Osteocyte (in vitro differentiated cells): ENCODE data around the gene FBH1. TPM values are rescaled to one million over a fixed set of nuclear protein-coding genes. Genes with fewer than 3 reads are reported as not detected.

ENCODE experiments used
- DNase-seq: peaks from one replicate; pipeline ENCODE4 v3.0.0; 2021; ENCODE audit warnings: mixed read lengths; ENCODE audit not compliant: unreplicated experiment; ENCODE audit errors: extremely low spot score
- H3K27ac Mint-ChIP-seq: one replicate; pipeline ENCODE4 v1.8.0; 2021; ENCODE audit warnings: mild to moderate bottlenecking, mixed read lengths; ENCODE audit not compliant: unreplicated experiment
- H3K27me3 Mint-ChIP-seq: one replicate; pipeline ENCODE4 v1.8.0; 2021; ENCODE audit warnings: mixed read lengths; ENCODE audit not compliant: unreplicated experiment
- H3K36me3 Mint-ChIP-seq: one replicate; pipeline ENCODE4 v1.8.0; 2021; ENCODE audit warnings: mixed read lengths; ENCODE audit not compliant: unreplicated experiment
- H3K4me1 Mint-ChIP-seq: one replicate; pipeline ENCODE4 v1.8.0; 2021; ENCODE audit warnings: mixed read lengths; ENCODE audit not compliant: unreplicated experiment
- H3K4me3 Mint-ChIP-seq: one replicate; pipeline ENCODE4 v1.8.0; 2021; ENCODE audit warnings: mild to moderate bottlenecking, moderate library complexity, mixed read lengths; ENCODE audit not compliant: unreplicated experiment
- H3K9me3 Mint-ChIP-seq: one replicate; pipeline ENCODE4 v1.8.0; 2021; ENCODE audit warnings: mixed read lengths; ENCODE audit not compliant: unreplicated experiment
- total RNA-seq: library from RNA; stranded (reverse); gene quantifications from 2 replicates; pipeline ENCODE4 v1.2.1, GENCODE V29; 2021
- TF ChIP-seq, protein P1 (sequence below): fragments of 200-600 bp; sonication (generic); IDR thresholded peaks from 2 replicates; pipeline ENCODE4 v1.5.0; 2021; ENCODE audit warnings: antibody characterized with exemption, mild to moderate bottlenecking, moderate library complexity

Gene FBH1
- total RNA-seq, 1 donor from 2014 or later = 86.1 TPM

DNA sequence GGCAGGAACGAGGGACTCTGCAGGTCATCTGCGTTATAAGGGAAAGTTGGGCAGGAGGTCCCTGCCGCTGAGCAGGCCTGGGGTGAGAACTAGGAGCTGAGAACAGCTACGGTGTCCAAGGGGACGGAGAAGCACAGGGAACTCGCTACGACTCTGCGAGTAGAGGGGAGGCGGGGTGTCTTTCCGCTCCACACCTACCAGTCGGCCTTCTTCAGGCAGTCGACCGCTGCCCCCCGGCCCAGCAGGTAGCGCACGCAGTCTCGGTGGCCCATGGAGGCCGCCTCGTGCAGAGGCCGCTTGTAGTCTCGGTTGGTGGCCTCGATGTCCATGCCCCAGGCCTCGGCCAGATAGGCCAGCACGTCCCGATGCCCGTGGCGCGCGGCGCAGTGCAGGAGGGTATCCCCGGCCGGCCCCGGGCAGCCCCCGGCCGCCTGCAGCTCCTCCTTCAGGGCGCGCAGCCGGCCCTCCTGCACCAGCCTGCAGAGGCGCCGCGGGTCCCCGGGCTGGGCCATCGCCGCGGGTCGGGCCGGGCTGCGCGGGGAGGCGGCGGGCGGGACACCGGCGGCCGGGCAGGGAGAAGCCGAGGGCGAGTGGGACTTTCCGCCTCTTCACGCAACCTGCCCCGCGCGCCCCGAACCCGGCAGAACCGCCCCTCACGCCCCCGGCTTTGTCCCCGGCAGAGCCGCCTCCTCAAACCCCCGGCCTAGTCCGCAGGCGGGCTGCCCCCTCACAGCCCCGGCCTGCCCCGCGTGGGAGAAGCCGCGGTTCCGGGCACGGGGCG lies 1.0 kb upstream of the FBH1 start:
- DNase-seq = peak; percentile 86
- Mint-ChIP-seq H3K4me1 (peaks cover 42% of the 10 kb centered on the region), H3K27ac (peak overlapping the region; percentile 62), H3K27me3 (no peaks in the 10 kb centered on the region), H3K36me3 (peaks cover 20% of the 10 kb centered on the region), H3K4me3 (peak overlapping the region; percentile 89), H3K9me3 (no peaks in the 10 kb centered on the region)
- TF ChIP-seq, protein P1, sequence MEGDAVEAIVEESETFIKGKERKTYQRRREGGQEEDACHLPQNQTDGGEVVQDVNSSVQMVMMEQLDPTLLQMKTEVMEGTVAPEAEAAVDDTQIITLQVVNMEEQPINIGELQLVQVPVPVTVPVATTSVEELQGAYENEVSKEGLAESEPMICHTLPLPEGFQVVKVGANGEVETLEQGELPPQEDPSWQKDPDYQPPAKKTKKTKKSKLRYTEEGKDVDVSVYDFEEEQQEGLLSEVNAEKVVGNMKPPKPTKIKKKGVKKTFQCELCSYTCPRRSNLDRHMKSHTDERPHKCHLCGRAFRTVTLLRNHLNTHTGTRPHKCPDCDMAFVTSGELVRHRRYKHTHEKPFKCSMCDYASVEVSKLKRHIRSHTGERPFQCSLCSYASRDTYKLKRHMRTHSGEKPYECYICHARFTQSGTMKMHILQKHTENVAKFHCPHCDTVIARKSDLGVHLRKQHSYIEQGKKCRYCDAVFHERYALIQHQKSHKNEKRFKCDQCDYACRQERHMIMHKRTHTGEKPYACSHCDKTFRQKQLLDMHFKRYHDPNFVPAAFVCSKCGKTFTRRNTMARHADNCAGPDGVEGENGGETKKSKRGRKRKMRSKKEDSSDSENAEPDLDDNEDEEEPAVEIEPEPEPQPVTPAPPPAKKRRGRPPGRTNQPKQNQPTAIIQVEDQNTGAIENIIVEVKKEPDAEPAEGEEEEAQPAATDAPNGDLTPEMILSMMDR = peak; percentile 17

DNA sequence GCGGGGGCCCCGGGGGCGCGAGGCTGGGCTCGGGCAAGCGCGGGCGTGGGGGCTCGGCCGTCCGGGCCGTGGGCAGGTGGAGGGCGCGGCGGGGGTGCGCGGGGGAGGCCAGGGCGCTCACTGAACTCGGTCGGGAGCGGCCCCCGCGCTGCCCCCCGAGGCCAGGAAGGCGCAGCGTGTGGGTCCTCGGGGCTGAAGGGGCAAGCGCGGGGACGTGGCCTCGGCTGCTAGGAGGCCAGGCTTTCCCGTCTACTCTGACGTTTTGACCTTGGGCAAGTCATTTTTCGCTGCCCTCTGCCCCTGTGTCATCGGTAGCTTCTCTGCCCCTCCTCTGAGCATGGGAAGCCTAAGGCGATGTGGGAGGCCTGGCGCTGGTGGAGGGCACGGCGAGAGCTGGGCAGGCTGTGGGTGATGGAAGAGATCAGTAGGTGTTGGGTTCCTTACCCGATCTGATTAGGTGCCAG lies 441 bp downstream of the FBH1 start:
- no peak for DNase-seq
- Mint-ChIP-seq H3K4me1 (peaks cover 42% of the 10 kb centered on the region), H3K36me3 (peaks cover 22% of the 10 kb centered on the region), H3K27ac (peak overlapping the region; percentile 85), H3K27me3 (no peaks in the 10 kb centered on the region), H3K4me3 (peak overlapping the region; percentile 88), H3K9me3 (no peaks in the 10 kb centered on the region)
- TF ChIP-seq, protein P1 = no peak

DNA sequence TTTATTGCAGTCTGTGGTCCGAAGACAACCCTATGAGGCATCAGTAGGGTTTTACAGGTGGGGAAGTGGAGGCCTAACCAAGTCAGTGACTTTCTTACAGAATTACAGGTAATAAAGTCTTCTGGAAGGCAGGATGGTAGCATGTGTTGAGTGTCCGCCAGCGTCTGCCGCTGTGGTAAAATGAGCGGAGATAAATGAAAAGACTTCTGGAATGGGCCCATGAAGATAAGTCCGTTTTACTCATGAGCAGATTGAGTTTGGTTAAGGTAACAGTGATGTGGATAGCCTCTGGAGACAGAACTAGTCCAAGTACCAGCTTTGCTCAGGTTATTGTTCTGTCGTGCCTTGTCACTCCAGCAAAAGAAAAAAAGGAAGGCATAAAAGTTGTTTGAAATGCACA lies 966 bp downstream of the FBH1 start:
- TF ChIP-seq, protein P1 = no peak
- Mint-ChIP-seq H3K9me3 (no peaks in the 10 kb centered on the region), H3K27me3 (no peaks in the 10 kb centered on the region), H3K4me1 (peaks cover 42% of the 10 kb centered on the region), H3K36me3 (peaks cover 21% of the 10 kb centered on the region), H3K4me3 (peak overlapping the region; percentile 88), H3K27ac (peak overlapping the region; percentile 85)
- DNase-seq = no peak

DNA sequence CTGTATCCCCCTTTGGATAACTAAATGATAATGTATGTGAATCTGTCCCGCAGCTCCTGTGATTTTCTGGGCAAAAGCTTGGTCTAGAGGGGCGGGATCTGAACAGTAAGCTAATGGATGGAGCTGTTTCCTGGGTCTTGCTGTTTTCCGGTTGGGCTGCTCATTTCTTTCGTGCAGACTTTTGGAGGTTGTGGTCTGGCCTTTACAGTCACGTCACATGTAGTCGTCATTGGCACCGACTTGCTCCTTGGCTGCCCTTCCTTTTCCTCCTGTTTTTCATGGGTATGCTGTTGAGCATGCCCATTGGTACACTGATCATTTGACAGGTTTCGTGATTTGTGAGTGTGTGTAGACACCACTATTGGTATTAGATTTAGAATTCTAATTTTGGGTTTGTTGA lies 2.0 kb downstream of the FBH1 start:
- TF ChIP-seq, protein P1 = no peak
- Mint-ChIP-seq H3K27ac (no peak overlapping the region), H3K4me3 (peak overlapping the region; percentile 50), H3K27me3 (no peaks in the 10 kb centered on the region), H3K9me3 (no peaks in the 10 kb centered on the region), H3K4me1 (peaks cover 41% of the 10 kb centered on the region), H3K36me3 (peaks cover 28% of the 10 kb centered on the region)
- DNase-seq = no peak

DNA sequence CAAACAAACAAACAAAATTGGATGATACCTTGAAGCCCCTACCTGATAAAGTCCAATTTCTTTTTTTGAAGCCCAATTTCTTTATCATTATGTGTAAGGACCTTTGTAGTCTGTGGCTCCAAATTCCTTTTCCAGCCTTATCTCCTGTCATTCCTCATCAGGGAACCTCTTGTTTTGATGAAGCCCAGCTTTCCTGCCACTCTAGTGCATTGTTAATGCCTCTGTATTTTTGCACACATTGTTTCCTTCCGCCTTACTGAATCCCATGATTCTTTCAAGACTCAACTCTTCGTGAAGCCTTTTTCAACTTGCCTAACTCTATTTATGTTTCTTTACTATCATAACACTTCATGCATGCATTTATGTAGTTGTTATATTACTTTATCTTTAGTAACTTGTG lies 3.3 kb downstream of the FBH1 start:
- TF ChIP-seq, protein P1 = no peak
- peaks cover 9% of the 10 kb centered on the region for H3K9me3 Mint-ChIP-seq
- no peak for DNase-seq
- no peaks in the 10 kb centered on the region for H3K27me3 Mint-ChIP-seq
- H3K36me3 Mint-ChIP-seq = peaks cover 37% of the 10 kb centered on the region
- H3K27ac Mint-ChIP-seq = no peak overlapping the region
- peaks cover 32% of the 10 kb centered on the region for H3K4me1 Mint-ChIP-seq
- H3K4me3 Mint-ChIP-seq = no peak overlapping the region
